ENCODE measurements around the gene DIP2A.

- TF ChIP-seq POLR2AphosphoS5 (IDR thresholded peaks at IDR 0.05; ENCODE audit: low read depth, low read length) (no peak), CTCF (IDR thresholded peaks at IDR 0.05) (no peak), SIN3A (IDR thresholded peaks at IDR 0.05; ENCODE audit: borderline replicate concordance, insufficient read depth, low read depth, low read length) (no peak), TCF7L2 (IDR thresholded peaks at IDR 0.05; ENCODE audit: low read depth, low read length) (no peak)
Observed at GRCh38 chr21:46424621-46425020, 34.1 kb upstream of the DIP2A start.
